ENCODE data around the gene ZBED4. TPM values are rescaled to one million over a fixed set of nuclear protein-coding genes. Genes with fewer than 3 reads are reported as not detected.
"Not testable (repeated sequence)": the region's sequence is repeated elsewhere in the genome, so short reads cannot be mapped to it uniquely, and the experiment has no call there.

ZBED4 gene
- total RNA-seq, 1 donor from 2014 or later = 4.1 TPM

GRCh38 chr22:49817359-49817758 lies 36.3 kb upstream of the ZBED4 start:
- Histone ChIP-seq H3K4me1 (peaks cover 68% of the 10 kb centered on the region), H3K4me3 (no peak overlapping the region), H3K9me3 (replicated peaks) (no peaks in the 10 kb centered on the region), H3K36me3 (peaks cover 77% of the 10 kb centered on the region), H3K27ac (replicated peaks) (no peak overlapping the region), H3K27me3 (ENCODE audit: low read depth) (no peaks in the 10 kb centered on the region)
- intact Hi-C loops (cut with micrococcal nuclease) = no loop called here
- TF ChIP-seq CTCF (IDR thresholded peaks at IDR 0.05; ENCODE audit: borderline replicate concordance) = no peak
- DNase-seq = no peak

- no peaks in the 10 kb centered on the region for H3K9me3 ChIP-seq (replicated peaks)
- no peak overlapping the region for H3K4me3 ChIP-seq
- intact Hi-C loops (cut with micrococcal nuclease) = no loop called here
- H3K27me3 ChIP-seq (ENCODE audit: low read depth) = no peaks in the 10 kb centered on the region
- peaks cover 75% of the 10 kb centered on the region for H3K4me1 ChIP-seq
- peak; percentile 21 for TF ChIP-seq CTCF (IDR thresholded peaks at IDR 0.05; ENCODE audit: borderline replicate concordance)
- H3K27ac ChIP-seq (replicated peaks) = no peak overlapping the region
- peaks cover 78% of the 10 kb centered on the region for H3K36me3 ChIP-seq
- DNase-seq = no peak
Observed at GRCh38 chr22:49820984-49821383, 32.7 kb upstream of the ZBED4 start.

GRCh38 chr22:49821741-49822140 lies 31.9 kb upstream of the ZBED4 start:
- H3K36me3 ChIP-seq = peaks cover 70% of the 10 kb centered on the region
- DNase-seq; H3K27ac ChIP-seq (replicated peaks); H3K9me3 ChIP-seq (replicated peaks); intact Hi-C loops (cut with micrococcal nuclease); H3K4me3 ChIP-seq; H3K27me3 ChIP-seq (ENCODE audit: low read depth): not testable (repeated sequence)
- peaks cover 75% of the 10 kb centered on the region for H3K4me1 ChIP-seq

GRCh38 chr22:49823289-49824045 lies 30.2 kb upstream of the ZBED4 start:
- no peaks in the 10 kb centered on the region for H3K27me3 ChIP-seq (ENCODE audit: low read depth)
- TF ChIP-seq CTCF (IDR thresholded peaks at IDR 0.05; ENCODE audit: borderline replicate concordance) = no peak
- DNase-seq = no peak
- intact Hi-C loops (cut with micrococcal nuclease) = no loop called here
- no peak overlapping the region for H3K27ac ChIP-seq (replicated peaks)
- H3K4me3 ChIP-seq = no peak overlapping the region
- H3K9me3 ChIP-seq (replicated peaks) = no peaks in the 10 kb centered on the region
- peaks cover 72% of the 10 kb centered on the region for H3K4me1 ChIP-seq
- peaks cover 54% of the 10 kb centered on the region for H3K36me3 ChIP-seq

GRCh38 chr22:49824185-49824925 lies 29.3 kb upstream of the ZBED4 start:
- Histone ChIP-seq H3K4me3 (no peak overlapping the region), H3K4me1 (peaks cover 72% of the 10 kb centered on the region), H3K9me3 (replicated peaks) (no peaks in the 10 kb centered on the region), H3K36me3 (peaks cover 45% of the 10 kb centered on the region), H3K27ac (replicated peaks) (no peak overlapping the region), H3K27me3 (ENCODE audit: low read depth) (no peaks in the 10 kb centered on the region)
- no peak for DNase-seq
- TF ChIP-seq CTCF (IDR thresholded peaks at IDR 0.05; ENCODE audit: borderline replicate concordance) = no peak
- intact Hi-C loops (cut with micrococcal nuclease) = no loop called here

GRCh38 chr22:49824936-49825335 lies 28.7 kb upstream of the ZBED4 start:
- Histone ChIP-seq H3K36me3 (peaks cover 41% of the 10 kb centered on the region), H3K9me3 (replicated peaks) (no peaks in the 10 kb centered on the region), H3K4me1 (peaks cover 70% of the 10 kb centered on the region), H3K27me3 (ENCODE audit: low read depth) (no peaks in the 10 kb centered on the region), H3K4me3 (peak overlapping the region; percentile 80), H3K27ac (replicated peaks) (no peak overlapping the region)
- DNase-seq = no peak
- intact Hi-C loops (cut with micrococcal nuclease) = no loop called here
- no peak for TF ChIP-seq CTCF (IDR thresholded peaks at IDR 0.05; ENCODE audit: borderline replicate concordance)
